Neural progenitor cell (in vitro differentiated cells): ENCODE measurements around the gene SCARF1. TPM values are rescaled to one million over a fixed set of nuclear protein-coding genes. Genes with fewer than 3 reads are reported as not detected.
"Not testable (repeated sequence)": the region's sequence is repeated elsewhere in the genome, so short reads cannot be mapped to it uniquely, and the experiment has no call there.

Experiments used
- DNase-seq: peaks from one replicate; pipeline ENCODE4 v3.0.0-alpha.2; 2016; ENCODE audit warnings: low spot score
- H2AFZ ChIP-seq: fragments of 200-600 bp; sonication (generic); replicated peaks from 2 replicates; pipeline ENCODE4 v1.6.1; 2016; ENCODE audit warnings: antibody characterized with exemption
- H3F3A ChIP-seq: fragments of 200-600 bp; sonication (generic); 2 replicates; pipeline ENCODE4 v1.6.1; 2016; ENCODE audit warnings: antibody characterized with exemption, low read depth
- H3K27ac ChIP-seq: fragments of 200-600 bp; sonication (generic); 2 replicates; pipeline ENCODE4 v1.5.1; 2016; ENCODE audit warnings: mild to moderate bottlenecking
- H3K27me3 ChIP-seq: fragments of 200-600 bp; sonication (generic); 2 replicates; pipeline ENCODE4 v1.6.1; 2016; ENCODE audit warnings: mild to moderate bottlenecking, moderate library complexity
- H3K36me3 ChIP-seq: fragments of 200-600 bp; sonication (generic); 2 replicates; pipeline ENCODE4 v1.5.1; 2016
- H3K4me1 ChIP-seq: fragments of 200-600 bp; sonication (generic); 2 replicates; pipeline ENCODE4 v1.6.1; 2016; ENCODE audit warnings: mixed run types
- H3K4me2 ChIP-seq: fragments of 200-600 bp; sonication (generic); 2 replicates; pipeline ENCODE4 v1.6.1; 2016
- H3K4me3 ChIP-seq: fragments of 200-600 bp; sonication (generic); 2 replicates; pipeline ENCODE4 v1.5.1; 2016
- H3K79me2 ChIP-seq: fragments of 200-600 bp; sonication (generic); 2 replicates; pipeline ENCODE4 v1.6.1; 2016; ENCODE audit warnings: low read depth
- H3K9ac ChIP-seq: fragments of 200-600 bp; sonication (generic); 2 replicates; pipeline ENCODE4 v1.6.1; 2016
- H3K9me3 ChIP-seq: fragments of 200-600 bp; sonication (generic); 2 replicates; pipeline ENCODE4 v1.5.1; 2016; ENCODE audit warnings: low read depth
- H4K20me1 ChIP-seq: fragments of 200-600 bp; sonication (generic); 2 replicates; pipeline ENCODE4 v1.6.1; 2016; ENCODE audit warnings: low read depth
- H3K27ac Mint-ChIP-seq: 3 replicates; pipeline ENCODE4 v1.8.0; 2021; ENCODE audit warnings: mixed read lengths
- H3K27me3 Mint-ChIP-seq: 2 replicates; pipeline ENCODE4 v1.8.0; 2022; ENCODE audit warnings: low read depth, mild to moderate bottlenecking, inconsistent platforms, moderate library complexity, mixed read lengths; ENCODE audit not compliant: insufficient read depth
- H3K36me3 Mint-ChIP-seq: 3 replicates; pipeline ENCODE4 v1.8.0; 2021; ENCODE audit warnings: mixed read lengths
- H3K4me1 Mint-ChIP-seq: 3 replicates; pipeline ENCODE4 v1.8.0; 2021; ENCODE audit warnings: mixed read lengths
- H3K4me3 Mint-ChIP-seq: 3 replicates; pipeline ENCODE4 v1.8.0; 2021; ENCODE audit warnings: mild to moderate bottlenecking, moderate library complexity, mixed read lengths
- H3K9me3 Mint-ChIP-seq: 3 replicates; pipeline ENCODE4 v1.8.0; 2020; ENCODE audit warnings: mixed read lengths
- CTCF ChIP-seq: fragments of 200-600 bp; sonication (generic); IDR thresholded peaks from 2 replicates; pipeline ENCODE4 v1.5.1; 2017; ENCODE audit warnings: antibody characterized with exemption, mild to moderate bottlenecking
- EZH2 ChIP-seq: fragments of 200-600 bp; sonication (generic); IDR thresholded peaks from 2 replicates; pipeline ENCODE4 v1.6.1; 2017; ENCODE audit warnings: antibody characterized with exemption, mild to moderate bottlenecking, moderate library complexity
- EZH2phosphoT487 ChIP-seq: fragments of 200-600 bp; sonication (generic); IDR thresholded peaks from 2 replicates; pipeline ENCODE4 v1.6.1; 2017; ENCODE audit warnings: antibody characterized with exemption
- total RNA-seq: library from RNA; depleted of rRNA; stranded (reverse); fragments of >200 nt; gene quantifications from 2 replicates; pipeline ENCODE4 v1.2.3, GENCODE V29; 2015; ENCODE audit warnings: low replicate concordance

SCARF1 gene
- total RNA-seq, 1 donor from 2014 or later: not detected

- no peak for DNase-seq
- H3K4me2 ChIP-seq: no peak overlapping the region
- no peak overlapping the region for H3K9ac ChIP-seq
- Mint-ChIP-seq H3K4me1 (no peaks in the 10 kb centered on the region), H3K36me3 (peaks cover 58% of the 10 kb centered on the region), H3K27ac (no peak overlapping the region), H3K9me3 (no peaks in the 10 kb centered on the region), H3K4me3 (no peak overlapping the region), H3K27me3 (no peaks in the 10 kb centered on the region)
- peaks cover 9% of the 10 kb centered on the region for H3K79me2 ChIP-seq
- H4K20me1 ChIP-seq: peaks cover 29% of the 10 kb centered on the region
- H2AFZ ChIP-seq: no peak overlapping the region
- no peak overlapping the region for H3K27ac ChIP-seq
- no peak overlapping the region for H3K4me3 ChIP-seq
- TF ChIP-seq EZH2: no peak
- no peak for TF ChIP-seq CTCF
- no peak for TF ChIP-seq EZH2phosphoT487
- H3K4me1 ChIP-seq: no peaks in the 10 kb centered on the region
- H3K9me3 ChIP-seq: no peaks in the 10 kb centered on the region
- no peaks in the 10 kb centered on the region for H3K27me3 ChIP-seq
- H3K36me3 ChIP-seq: peaks cover 36% of the 10 kb centered on the region
- H3F3A ChIP-seq: peaks cover 18% of the 10 kb centered on the region
Measured at GRCh38 chr17:1676401-1676800, 30.9 kb upstream of the SCARF1 start.

GRCh38 chr17:1673041-1673785 lies 27.7 kb upstream of the SCARF1 start:
- DNase-seq: no peak
- H3K27ac Mint-ChIP-seq: no peak overlapping the region
- Histone ChIP-seq H3K4me2 (no peak overlapping the region), H3K79me2 (peaks cover 10% of the 10 kb centered on the region), H3K4me3 (no peak overlapping the region), H2AFZ (no peak overlapping the region), H3K9me3 (no peaks in the 10 kb centered on the region), H3K4me1 (no peaks in the 10 kb centered on the region), H3F3A (peaks cover 44% of the 10 kb centered on the region), H3K9ac (no peak overlapping the region), H3K27ac (no peak overlapping the region), H3K27me3 (no peaks in the 10 kb centered on the region), H4K20me1 (peaks cover 51% of the 10 kb centered on the region), H3K36me3 (peaks cover 28% of the 10 kb centered on the region)
- H3K36me3 Mint-ChIP-seq: peaks cover 52% of the 10 kb centered on the region
- H3K27me3 Mint-ChIP-seq: peaks cover 2% of the 10 kb centered on the region
- TF ChIP-seq EZH2phosphoT487 (no peak), EZH2 (no peak), CTCF (no peak)
- no peaks in the 10 kb centered on the region for H3K4me1 Mint-ChIP-seq
- no peaks in the 10 kb centered on the region for H3K9me3 Mint-ChIP-seq
- H3K4me3 Mint-ChIP-seq: no peak overlapping the region

DNA sequence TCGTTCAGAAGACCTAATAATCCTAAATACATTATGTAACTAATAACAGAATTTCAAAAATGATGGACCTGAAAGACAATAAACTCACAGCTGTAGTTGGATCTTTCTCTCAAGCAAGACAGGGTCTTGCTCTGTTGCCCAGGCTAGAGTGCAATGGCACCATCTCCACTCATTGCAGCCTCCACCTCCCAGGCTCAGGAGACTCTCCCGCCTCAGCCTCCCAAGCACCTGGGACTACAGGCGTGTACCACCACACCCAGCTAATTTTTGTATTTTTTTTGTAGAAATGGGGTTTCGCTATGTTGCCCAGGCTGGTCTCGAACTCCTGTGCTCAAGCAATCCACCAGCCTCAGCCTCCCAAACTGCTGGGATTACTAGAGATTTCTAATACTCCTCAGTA lies 18.4 kb upstream of the SCARF1 start:
- H3K27ac Mint-ChIP-seq: not testable (repeated sequence)

GRCh38 chr17:1661045-1661444 lies 15.5 kb upstream of the SCARF1 start:
- Mint-ChIP-seq H3K27me3 (peaks cover 4% of the 10 kb centered on the region), H3K27ac (no peak overlapping the region), H3K4me3 (no peak overlapping the region), H3K36me3 (peaks cover 55% of the 10 kb centered on the region), H3K4me1 (no peaks in the 10 kb centered on the region), H3K9me3 (no peaks in the 10 kb centered on the region)
- DNase-seq: no peak
- H3K9ac ChIP-seq: no peak overlapping the region
- no peak overlapping the region for H3K27ac ChIP-seq
- no peak overlapping the region for H3K4me3 ChIP-seq
- TF ChIP-seq CTCF: no peak
- no peak for TF ChIP-seq EZH2phosphoT487
- no peak for TF ChIP-seq EZH2
- H3K79me2 ChIP-seq: peaks cover 26% of the 10 kb centered on the region
- H3K4me2 ChIP-seq: no peak overlapping the region
- peaks cover 20% of the 10 kb centered on the region for H4K20me1 ChIP-seq
- H3K27me3 ChIP-seq: no peaks in the 10 kb centered on the region
- H2AFZ ChIP-seq: no peak overlapping the region
- H3K36me3 ChIP-seq: peaks cover 49% of the 10 kb centered on the region
- no peaks in the 10 kb centered on the region for H3K4me1 ChIP-seq
- peaks cover 8% of the 10 kb centered on the region for H3F3A ChIP-seq
- H3K9me3 ChIP-seq: no peaks in the 10 kb centered on the region

More for the DNA sequence above, 18.4 kb upstream of the SCARF1 start:
- Histone ChIP-seq H3K36me3 (peaks cover 38% of the 10 kb centered on the region), H3K79me2 (peaks cover 44% of the 10 kb centered on the region), H4K20me1 (peaks cover 30% of the 10 kb centered on the region)
- H3K4me3 ChIP-seq, H3K9me3 Mint-ChIP-seq, H3K27me3 Mint-ChIP-seq, H3K4me3 Mint-ChIP-seq, H3K9me3 ChIP-seq, H3K27ac ChIP-seq, H2AFZ ChIP-seq, DNase-seq, H3K4me1 Mint-ChIP-seq, H3K4me1 ChIP-seq, H3F3A ChIP-seq, H3K9ac ChIP-seq, H3K27me3 ChIP-seq, H3K4me2 ChIP-seq: not testable (repeated sequence)
- H3K36me3 Mint-ChIP-seq: peaks cover 49% of the 10 kb centered on the region
